ENCODE results near the gene SNUPN.
"Not testable (repeated sequence)": the region's sequence is repeated elsewhere in the genome, so short reads cannot be mapped to it uniquely, and the experiment has no call there.

SNUPN gene

DNA sequence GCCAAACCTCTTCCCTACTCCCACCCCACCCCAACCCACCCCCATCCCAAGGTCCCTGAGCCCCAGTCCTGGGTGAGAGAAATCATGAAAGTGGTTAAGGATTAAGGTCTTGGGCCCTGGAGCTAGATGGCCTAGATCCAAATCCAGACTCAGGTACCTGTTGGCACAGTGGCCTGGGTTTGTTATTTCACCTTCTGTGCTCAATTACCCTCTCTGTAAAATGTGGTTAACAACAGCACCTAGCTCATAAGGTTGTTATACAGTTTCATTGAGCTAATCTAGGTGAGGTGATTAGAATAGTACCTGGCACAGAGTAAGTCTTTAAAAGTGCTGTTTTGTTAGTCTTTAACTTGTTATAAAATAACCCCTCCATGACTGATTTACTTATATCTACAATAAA, 6.4 kb upstream of the SNUPN start:
- DNase-seq, result no peak

DNA sequence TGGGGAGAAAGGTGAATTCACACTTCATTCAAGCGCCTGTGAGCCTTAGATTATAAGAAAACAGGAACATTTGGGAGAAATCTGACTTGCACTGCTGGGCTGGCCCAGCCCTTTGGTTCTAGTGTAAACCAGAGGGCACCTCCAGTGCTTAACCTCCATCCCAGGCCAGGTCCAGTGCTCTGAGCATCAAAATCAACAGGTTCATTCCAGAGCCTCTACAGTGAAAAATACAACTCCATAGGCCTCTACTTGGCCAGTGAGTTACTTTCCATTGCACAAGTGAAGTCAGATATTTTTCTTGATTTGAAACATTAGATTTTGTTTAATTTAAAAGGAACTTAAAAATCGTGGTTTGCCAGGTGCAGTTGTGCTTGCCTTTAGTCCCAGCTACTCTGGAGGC, 3.0 kb downstream of the SNUPN start:
- DNase-seq, result no peak

DNA sequence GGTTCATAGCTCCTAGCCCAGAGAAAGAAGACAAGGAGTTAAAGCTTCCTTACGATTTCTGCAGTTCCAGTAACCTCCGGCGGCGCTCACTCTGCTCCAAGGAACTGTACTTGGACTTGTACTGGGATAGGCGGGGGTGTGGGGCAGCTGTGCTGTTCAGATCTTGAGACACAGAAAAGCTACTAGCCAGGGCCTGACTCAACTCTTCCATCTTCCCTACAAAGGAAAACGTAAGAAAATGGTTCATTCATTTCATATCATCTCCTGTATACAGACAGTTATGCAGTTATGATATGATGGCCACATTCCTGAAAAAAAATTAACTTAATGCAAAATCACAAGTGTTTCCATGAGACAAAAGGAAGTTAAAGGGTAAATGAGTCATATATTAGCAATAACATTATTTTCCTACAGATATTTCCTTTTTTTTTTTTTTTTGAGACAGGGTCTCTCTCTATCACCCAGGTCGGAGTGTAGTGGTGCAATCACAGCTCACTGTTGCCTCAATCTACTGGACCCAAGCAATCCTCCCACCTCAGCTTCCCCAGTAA, 4.6 kb downstream of the SNUPN start:
- no peak for DNase-seq

DNA sequence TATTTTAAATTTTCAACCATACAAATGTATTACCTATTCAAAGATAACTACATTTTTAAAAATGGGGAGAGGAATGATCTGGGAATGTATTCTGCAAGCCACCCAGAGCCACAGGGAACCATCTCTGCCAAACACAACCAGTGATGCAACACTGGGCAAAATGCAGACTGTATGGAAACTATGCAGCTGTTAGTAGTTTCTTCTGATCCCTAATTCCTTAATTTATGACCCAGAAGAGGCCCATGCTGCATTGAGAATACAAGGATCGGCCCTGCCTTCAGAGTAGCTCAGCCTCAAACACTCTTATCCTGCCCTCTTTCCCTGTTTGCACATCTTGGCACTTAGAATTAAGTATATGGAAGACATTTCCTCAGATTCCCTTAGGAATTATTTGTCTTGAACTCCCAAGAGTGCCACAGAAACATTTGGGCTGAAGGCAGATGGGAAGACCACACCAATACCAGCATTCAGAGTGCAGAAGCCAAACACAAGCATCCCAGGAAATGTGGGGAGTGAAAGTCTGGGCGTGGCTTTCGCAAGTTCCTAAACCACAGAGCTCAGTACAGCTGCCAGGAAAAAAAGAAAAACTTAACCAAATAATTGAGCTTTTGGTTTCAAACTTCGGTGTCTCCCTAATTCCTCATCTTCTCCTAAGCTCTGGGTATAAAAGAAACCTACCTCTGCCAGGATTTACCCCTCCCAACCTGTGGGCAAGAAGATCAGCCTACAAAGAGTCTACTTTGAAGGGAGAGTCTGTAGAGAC, 5.3 kb downstream of the SNUPN start:
- DNase-seq, result no peak

DNA sequence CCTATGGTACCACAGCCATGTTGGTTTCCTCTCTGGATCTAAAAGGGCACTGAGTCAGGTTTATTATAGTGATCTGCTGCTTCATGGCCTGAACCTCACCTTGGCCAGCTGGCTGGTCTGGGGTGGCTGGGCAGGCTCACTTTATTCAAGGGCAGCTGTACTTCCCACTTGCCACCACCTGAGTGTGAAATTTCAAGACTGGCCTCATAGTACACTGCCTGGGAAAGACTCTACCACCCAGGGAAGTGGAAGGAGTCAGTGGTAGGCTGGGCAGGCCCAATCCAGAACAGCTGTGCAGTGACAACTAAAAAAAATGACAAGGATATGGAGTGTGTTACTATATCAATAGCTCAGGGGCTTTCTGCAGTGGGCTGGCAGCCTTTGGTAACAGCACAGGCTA, 8.8 kb downstream of the SNUPN start:
- no peak for DNase-seq

DNA sequence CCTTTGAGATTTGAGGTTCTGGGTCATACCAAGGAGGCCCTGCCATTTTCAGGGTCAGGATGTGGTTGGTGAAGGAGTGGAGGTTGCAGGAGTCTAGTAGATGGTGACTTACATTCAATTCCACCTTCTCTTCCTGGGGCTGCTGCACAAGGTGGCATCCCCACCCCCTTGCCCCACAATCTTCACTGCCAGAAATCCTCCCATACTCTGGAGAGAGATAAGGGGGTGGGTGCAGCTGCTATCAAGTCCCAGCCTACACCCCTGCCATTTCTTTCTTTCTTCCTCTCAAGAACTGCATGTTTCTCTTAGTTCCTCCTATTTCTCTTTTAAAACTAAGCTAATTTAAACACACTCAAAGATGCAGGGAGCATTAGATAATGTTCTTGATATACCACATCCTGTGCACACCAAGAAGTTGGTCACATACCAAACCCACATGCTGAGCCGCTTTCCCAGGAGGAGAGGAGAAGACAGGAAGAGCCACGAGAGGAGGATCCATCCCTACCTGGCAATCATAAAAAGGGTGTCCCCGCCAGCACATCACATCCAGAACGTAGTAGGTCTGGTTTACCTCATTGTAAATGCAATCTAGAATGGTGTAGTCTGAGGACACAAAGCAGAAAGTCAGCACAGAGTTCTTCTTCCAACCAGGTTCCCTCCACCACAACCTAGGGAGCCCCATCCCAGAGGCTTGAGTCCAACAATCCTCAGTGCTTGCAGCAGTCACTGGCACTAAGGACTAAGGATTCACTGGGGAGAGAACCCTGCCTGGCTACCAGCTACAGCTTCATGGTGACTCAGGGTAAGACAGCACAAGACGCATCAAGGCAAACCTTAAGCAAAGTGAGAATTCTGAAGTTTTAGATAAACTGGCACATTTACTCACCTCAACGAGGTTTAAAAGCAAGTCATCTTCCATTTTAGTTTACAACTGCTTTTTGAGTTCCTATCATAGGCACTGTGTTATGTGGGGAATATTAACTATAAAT, 18.5 kb downstream of the SNUPN start:
- DNase-seq, result no peak

DNA sequence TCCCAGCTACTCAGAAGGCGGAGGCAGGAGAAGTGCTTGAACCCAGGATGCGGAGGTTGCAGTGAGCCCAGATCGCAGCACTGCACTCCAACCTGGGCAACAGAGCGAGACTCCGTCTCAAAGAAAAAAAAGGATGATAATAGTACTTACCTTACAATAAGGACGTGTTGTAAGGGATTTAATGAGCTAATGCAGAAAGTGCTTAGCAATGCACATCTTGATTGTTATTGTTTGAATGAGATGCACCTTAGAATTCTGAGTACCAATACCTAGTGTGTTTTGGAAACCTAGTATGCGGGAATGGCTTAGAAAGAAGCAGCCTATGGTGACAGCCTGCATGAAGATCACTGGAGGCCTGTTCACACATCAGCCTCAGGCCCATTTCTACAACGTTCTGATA, 19.5 kb downstream of the SNUPN start:
- DNase-seq, result no peak

DNA sequence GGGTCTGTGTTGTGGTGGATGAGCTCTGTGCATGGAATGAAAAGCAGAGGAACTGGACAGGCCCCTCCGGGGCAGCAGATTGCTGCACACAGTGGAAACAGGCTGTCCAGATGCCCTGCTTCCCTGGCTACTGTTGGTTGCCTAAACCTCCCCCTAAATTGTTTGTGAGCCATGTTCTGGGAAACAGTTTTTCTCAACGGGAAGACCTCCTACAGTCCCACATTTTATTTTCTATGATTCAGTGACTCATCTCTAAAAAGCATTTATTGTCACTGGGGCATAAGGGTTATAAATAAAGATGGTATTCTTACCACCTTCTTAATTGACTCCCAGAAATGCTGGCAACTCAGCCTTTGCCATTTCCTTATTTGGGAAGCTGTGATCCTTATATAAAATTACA, 26.1 kb downstream of the SNUPN start:
- DNase-seq, result no peak

DNA sequence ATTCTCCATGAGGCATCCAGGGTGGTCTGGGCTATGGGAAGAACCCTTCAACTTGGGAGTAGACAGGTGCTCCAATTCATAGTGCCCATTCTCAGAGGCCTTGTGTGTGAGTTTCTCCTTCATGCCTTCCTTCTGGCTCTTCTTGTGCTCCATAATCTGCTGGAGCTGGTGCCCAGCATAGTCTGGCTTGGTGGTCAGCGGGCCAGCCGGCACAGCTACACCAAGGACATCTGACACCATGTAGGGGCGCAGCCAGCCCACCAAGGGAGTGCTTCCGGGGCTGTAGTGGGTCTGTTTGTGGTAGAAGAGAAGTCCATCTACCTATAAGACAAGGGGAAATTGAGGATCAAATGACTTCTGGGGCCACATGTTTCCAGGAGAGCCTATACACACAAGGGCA, 27.2 kb downstream of the SNUPN start:
- DNase-seq, result no peak

DNA sequence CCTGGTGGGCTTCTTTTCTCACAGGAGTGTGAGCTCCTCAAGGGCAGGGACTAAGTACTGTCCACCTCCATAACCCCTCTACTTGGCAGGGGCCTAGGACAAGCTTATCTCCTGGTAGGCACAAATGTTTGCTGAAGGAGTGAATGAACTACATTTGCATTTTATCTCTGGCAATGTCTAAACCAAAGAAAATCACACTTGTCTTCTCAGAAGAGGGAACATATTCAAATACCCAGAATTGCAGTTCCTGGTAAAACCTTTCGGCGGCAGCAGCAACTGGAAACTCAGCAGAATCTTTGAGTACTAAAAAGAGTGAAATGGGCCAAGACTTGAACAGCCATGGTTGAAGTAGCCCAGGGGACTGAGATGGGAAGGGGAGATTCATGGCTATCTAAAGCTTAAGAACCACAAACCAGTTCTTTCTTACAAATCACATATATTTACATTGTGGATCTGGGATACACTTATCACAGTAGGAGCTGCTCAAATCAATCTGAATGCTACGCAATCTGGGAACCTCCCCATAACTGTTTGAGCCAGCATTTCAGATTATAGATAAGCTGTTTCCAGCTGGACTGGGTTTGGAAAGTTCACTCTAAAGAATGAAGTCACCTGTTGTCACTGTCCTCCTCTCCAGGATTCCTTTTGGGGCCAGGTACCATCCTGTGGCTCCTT, 27.7 kb downstream of the SNUPN start:
- DNase-seq, result no peak

DNA sequence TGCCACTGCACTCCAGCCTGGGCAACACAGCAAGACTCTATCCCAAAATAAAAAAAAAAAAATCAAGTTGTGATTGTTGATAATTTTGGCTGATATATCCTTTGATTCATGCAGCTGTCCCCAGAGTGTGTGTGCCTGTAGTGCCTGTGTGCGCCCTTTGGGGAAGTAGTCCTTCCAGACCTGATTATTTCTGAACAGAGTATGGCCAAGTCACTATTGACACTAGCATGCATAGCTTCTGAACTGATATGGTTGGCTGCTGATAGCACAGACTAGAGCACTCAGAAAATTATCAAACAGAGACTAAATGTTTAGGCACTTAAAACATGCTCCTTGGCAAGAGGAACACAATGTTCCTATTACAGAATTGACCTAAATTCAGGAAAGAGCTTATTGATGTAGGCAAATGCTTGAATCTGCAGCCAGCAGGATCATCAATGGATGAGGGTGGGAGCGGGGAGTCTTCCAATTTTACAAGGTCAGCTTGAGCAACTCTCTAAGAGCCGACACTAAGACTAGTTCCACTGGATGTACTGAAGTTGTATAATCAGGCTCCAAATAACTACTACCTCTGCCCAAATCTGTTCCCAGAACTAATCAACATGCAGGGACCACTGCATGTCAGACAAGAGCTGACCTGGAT, 28.7 kb downstream of the SNUPN start:
- no peak for DNase-seq

DNA sequence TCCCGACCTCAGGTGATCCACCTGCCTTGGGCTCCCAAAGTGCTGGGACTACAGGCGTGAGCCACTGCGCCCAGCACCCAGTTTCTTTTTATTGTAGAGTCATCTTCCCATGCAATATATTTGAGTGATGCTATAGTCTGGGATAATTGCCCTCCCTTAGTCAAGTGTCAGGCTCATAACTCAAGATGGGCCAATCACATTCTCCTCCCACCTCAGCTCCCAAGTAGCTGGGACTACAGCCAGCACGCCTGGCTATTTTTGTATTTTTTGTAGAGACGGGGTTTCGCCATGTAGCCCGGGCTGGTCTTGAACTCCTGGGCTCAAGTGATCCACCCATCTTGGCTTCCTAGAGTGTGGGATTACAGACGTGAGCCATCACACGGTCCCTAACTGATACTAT, 31.2 kb downstream of the SNUPN start:
- no peak for DNase-seq

DNA sequence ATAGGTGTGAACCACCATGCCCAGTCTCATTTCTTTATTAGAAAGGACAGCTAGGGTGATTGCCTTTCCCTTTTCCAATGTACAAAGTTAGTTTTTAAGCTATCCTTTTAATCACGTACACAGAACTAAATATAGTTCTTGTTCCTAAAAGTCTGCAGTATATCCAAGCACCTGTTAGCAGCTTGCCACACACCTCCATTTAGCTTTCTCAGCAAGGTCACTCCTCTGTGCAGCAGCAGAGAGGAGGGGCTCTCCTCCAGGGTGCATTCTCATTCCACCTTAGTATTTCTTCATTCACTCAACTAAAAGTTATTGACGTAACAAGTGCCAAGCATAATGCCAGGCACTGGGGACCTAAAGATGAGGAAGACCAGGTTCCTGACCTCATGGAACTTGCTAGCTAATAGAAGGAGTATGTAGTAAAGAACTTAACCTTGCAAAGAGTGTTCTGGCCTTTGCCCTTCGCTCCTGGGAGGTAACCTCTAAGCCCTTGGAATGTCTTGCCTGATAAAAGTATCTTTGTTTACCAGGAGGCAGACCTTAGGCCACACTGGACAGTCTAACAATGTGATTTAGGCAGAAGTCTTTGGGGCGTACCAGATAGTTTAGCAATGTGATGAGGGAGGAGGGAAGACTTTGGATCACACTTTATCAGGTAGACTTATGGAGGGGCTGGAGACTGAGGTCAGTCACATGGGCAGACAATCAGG, 33.7 kb downstream of the SNUPN start:
- no peak for DNase-seq

DNA sequence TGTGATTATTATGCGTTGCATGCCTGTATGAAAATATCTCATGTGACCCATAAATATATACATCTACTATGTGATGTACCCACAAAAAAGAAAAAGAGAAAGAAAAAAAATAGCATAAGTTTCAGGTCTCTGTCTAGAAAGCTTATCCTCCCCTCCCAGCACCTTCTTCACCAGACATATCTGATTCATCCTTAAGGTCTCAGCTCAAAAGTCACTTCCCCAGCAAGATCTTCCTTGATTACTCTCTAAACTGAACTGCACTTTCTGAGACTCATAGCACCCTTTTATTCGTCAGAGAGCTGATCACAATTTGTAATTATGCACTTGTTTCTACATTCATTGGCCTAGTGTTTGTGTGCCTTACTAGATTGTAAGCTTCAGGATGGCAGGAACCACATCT, 35.3 kb downstream of the SNUPN start:
- DNase-seq, result no peak

DNA sequence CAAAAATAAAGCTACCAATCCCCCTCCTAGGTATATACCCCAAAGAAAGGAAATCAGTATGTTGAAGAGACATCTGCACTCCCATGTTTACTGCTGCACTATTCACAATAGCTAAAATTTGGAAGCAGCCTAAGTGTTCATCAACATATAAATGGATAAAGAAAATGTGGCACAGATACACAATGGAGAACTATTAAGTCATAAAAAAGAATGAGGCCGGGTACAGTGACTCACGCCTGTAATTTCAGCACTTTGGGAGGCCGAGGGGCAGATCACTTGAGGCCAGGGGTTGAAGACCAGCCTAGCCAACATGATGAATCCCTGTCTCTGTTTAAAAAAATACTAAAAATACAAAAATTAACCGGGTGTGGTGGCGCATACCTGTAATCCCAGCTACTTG, 36.5 kb downstream of the SNUPN start:
- DNase-seq, result no peak

DNA sequence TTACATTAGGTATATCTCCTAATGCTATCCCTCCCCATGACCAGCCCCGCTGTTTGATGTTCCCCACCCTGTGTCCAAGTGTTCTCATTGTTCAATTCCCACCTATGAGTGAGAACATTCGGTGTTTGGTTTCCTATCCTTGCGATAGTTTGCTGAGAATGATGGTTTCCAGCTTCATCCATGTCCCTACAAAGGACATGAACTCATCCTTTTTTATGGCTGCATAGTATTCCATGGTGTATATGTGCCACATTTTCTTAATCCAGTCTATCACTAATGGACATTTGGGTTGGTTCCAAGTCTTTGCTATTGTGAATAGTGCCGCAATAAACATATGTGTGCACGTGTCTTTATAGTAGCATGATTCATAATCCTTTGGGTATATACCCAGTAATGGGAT, 39.1 kb downstream of the SNUPN start:
- not testable (repeated sequence) for DNase-seq

DNA sequence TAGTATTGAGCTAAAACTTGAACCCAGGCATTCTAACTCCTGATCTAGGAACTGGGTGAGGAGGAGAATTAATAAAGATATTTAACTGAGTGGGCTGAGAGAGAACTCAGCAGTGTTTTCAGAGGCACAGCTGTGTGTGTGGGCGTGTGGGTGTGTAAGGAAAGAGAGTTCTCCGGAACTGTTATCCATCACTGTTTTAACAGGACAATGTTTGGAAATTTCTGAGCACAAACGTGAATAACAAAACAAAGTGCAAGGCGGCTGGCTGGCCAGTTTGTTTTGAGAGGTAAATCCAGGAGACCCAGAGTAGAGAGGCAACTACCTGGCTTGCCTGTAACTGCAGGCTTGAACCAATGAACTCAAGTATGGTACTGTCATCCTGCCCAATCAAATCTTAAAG, 41.4 kb downstream of the SNUPN start:
- DNase-seq, result no peak

DNA sequence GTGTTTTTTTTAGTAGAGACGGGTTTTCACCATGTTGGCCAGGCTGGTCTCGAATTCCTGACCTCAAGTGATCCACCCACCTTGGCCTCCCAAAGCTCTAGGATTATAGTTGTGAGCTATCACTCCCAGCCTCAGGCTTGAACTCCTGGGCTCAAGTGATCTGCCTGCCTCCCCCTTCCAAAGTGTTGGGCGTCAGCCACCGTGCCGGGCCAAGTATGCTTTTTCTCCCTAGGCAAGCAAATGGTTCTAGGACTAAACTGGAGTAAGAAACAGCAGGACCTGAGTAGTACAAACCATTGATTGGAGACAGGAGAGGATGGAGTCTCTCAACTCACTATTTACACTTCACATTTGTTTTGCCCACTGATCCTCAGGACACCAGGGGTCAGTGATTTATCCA, 41.8 kb downstream of the SNUPN start:
- DNase-seq, result no peak

DNA sequence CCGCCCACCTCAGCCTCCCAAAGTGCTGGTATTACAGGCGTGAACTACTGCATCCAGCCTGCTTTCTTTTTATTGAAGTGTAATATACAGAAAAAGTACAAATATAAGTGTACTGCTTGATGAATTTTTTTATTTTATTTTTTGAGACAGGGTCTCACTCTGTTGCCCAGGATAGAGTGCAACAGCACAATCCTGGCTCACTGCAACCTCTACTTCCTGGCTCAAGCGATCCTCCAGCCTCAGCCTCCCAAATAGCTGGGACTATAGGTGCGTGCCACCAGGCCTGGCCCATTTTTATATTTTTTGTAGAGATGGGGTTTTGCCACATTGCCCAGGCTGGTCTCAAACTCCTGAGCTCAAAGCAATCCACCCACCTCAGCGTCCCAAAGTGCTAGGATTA, 42.6 kb downstream of the SNUPN start:
- not testable (repeated sequence) for DNase-seq

DNA sequence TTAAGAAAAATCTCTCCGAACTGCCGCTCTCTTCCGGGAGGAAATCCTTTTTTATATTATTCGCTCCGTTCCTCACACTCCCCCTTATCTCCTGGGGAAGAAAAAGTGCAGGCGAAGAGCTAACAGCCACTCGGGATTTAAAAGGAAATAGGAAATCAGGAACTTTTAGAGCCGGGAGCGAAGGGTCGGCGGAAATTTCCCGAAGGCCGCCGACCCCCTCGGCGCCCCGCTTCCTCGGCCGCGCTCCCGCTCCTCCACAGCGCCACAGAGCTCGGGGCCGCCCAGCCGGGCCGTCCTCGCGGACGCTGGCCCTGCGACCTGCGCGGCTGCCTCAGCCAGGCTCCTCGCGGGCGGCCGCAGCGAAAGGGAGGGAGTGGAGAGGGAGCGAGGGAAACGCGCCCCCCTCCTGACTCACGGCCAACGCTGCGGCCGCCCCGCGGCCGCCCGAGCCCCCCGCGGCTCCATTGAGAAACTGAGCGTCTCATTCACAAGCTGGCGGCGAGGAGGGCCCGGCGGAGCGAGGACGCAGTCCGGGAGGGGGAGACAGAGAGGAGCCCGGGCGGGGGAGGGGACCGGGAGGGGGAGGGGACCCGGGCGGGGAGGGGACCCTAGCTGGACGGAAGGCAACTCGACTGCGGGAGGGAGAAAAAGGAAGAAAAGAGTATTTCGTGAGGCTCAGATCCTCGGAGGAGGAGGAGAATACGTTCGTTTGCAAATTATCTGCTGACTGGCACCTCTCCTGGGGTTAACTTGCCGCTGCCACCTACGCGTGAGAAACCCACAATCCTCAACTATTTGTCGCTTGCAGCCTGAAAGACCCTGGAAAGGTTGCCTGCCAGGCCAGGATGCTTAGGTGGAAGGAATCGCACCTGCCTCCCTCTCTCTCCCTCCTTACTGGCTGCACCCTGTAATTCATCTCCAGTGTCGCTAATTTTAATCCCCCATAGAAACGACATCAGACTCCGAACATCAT, 46.3 kb downstream of the SNUPN start, which contains the start of gene PTPN9:
PTPN9 (minus strand) TSS at position 368 of the 973 bp plus-strand sequence. CDS start 539 bp downstream, outside the sequence.
- peak; percentile 60 for DNase-seq
